ENCODE data around the gene TRABD. TPM values are rescaled to one million over a fixed set of nuclear protein-coding genes. Genes with fewer than 3 reads are reported as not detected.

Gene TRABD
- total RNA-seq, 2 experiments from 2014 or later, result 126 to 128 TPM

DNA sequence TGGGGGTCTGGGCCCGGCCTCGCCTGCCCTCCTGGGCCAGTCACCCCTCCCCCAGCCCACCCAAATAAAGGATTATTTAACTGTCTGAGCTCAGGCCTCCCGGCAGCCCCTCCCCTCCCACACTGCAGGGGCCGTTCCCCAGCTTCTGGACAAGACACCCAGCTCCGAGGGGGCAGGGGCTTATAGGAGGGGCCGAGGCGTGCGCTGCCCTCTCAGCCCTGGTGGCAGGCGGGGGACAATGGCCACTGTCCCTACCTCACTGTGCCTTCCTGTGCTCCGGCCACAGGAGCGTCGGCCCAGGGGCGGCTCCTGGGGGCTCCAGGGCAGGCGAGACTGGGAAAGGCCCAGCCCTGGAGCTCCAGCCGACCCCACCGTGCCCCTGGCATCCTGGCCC is 12.9 kb downstream of the TRABD start:
- peaks cover 23% of the 10 kb centered on the region for H3K79me2 ChIP-seq (ENCODE audit: insufficient read depth, low read depth, low read length)
- no peak overlapping the region for H3K27ac ChIP-seq (ENCODE audit: low read depth, low read length, poor library complexity, severe bottlenecking)
- intact Hi-C loops (cut with micrococcal nuclease; ENCODE audit: unreplicated experiment), result no loop called here
- H3K9me2 ChIP-seq (ENCODE audit: insufficient read depth, low read length), result no peaks in the 10 kb centered on the region
- H3K36me3 ChIP-seq (ENCODE audit: insufficient read depth, low read length), result peaks cover 57% of the 10 kb centered on the region
- POLR2A ChIA-PET, result no interaction called here
- 0 out of 2 replicates have a peak, but pooled peaks cover 8% of the 10 kb centered on the region for H4K20me1 ChIP-seq (ENCODE audit: insufficient read depth, low read length)
- no peak overlapping the region for H3K4me3 ChIP-seq (ENCODE audit: low read depth, low read length, poor library complexity, severe bottlenecking)
- CTCF ChIA-PET (ENCODE audit: unreplicated experiment), result no interaction called here
- no peak for DNase-seq (ENCODE audit: low spot score)
- H2AFZ ChIP-seq (ENCODE audit: low read length), result no peak overlapping the region
- no TSS peak for BruUV-seq (replicated peaks)
- H3K4me1 ChIP-seq (ENCODE audit: insufficient read depth, low read length, poor library complexity, severe bottlenecking), result peaks cover 26% of the 10 kb centered on the region
- H3K9me3 ChIP-seq (ENCODE audit: low read length), result peaks cover 8% of the 10 kb centered on the region; the same call in 1 of the 2 replicates
- no peak overlapping the region for H3K4me2 ChIP-seq (ENCODE audit: low read length)
- TF ChIP-seq, protein P1, sequence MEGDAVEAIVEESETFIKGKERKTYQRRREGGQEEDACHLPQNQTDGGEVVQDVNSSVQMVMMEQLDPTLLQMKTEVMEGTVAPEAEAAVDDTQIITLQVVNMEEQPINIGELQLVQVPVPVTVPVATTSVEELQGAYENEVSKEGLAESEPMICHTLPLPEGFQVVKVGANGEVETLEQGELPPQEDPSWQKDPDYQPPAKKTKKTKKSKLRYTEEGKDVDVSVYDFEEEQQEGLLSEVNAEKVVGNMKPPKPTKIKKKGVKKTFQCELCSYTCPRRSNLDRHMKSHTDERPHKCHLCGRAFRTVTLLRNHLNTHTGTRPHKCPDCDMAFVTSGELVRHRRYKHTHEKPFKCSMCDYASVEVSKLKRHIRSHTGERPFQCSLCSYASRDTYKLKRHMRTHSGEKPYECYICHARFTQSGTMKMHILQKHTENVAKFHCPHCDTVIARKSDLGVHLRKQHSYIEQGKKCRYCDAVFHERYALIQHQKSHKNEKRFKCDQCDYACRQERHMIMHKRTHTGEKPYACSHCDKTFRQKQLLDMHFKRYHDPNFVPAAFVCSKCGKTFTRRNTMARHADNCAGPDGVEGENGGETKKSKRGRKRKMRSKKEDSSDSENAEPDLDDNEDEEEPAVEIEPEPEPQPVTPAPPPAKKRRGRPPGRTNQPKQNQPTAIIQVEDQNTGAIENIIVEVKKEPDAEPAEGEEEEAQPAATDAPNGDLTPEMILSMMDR (conservative IDR thresholded peaks at IDR 0.05; ENCODE audit: low read length), result no peak
- no peak for TF ChIP-seq EZH2phosphoT487 (IDR thresholded peaks at IDR 0.05; ENCODE audit: borderline replicate concordance, low read depth, low read length)

DNA sequence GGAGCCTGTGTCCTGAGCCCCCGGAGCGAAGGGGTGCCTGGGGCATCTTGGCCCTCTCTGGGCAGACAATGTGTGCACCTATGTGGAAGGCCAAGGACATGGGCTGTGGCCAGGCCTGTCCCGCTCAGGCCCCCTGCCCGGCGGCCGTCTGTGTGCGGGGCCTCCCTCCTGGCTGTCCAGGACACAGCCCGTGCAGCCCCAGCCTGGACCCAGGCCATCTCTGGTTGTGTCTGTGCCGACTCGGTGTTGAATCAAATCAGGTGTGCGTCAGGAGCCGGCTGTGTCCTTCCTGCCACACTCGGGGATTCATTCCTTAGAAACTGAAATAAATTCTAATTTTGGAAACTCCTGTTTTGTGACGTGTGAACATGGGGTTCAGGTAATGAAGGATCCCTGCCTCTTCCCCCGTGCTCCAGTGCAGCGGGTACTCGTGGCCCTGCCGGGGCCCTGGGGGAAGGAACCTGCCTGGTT is 13.6 kb downstream of the TRABD start:
- Histone ChIP-seq H3K4me2 (ENCODE audit: low read length) (peak overlapping the region; percentile 92; the same call in 1 of the 2 replicates), H3K4me3 (ENCODE audit: low read depth, low read length, poor library complexity, severe bottlenecking) (no peak overlapping the region), H4K20me1 (ENCODE audit: insufficient read depth, low read length) (0 out of 2 replicates have a peak, but pooled peaks cover 8% of the 10 kb centered on the region), H3K9me2 (ENCODE audit: insufficient read depth, low read length) (no peaks in the 10 kb centered on the region), H2AFZ (ENCODE audit: low read length) (no peak overlapping the region), H3K79me2 (ENCODE audit: insufficient read depth, low read depth, low read length) (peaks cover 27% of the 10 kb centered on the region), H3K4me1 (ENCODE audit: insufficient read depth, low read length, poor library complexity, severe bottlenecking) (peaks cover 25% of the 10 kb centered on the region), H3K36me3 (ENCODE audit: insufficient read depth, low read length) (peaks cover 54% of the 10 kb centered on the region), H3K9me3 (ENCODE audit: low read length) (peaks cover 8% of the 10 kb centered on the region; the same call in 1 of the 2 replicates), H3K27ac (ENCODE audit: low read depth, low read length, poor library complexity, severe bottlenecking) (peak overlapping the region; percentile 34)
- TF ChIP-seq, protein P1 (conservative IDR thresholded peaks at IDR 0.05; ENCODE audit: low read length), result no peak
- TF ChIP-seq EZH2phosphoT487 (IDR thresholded peaks at IDR 0.05; ENCODE audit: borderline replicate concordance, low read depth, low read length), result no peak
- ChIA-PET POLR2A (no interaction called here), CTCF (ENCODE audit: unreplicated experiment) (no interaction called here)
- intact Hi-C loops (cut with micrococcal nuclease; ENCODE audit: unreplicated experiment), result no loop called here
- no peak for DNase-seq (ENCODE audit: low spot score)
- no TSS peak for BruUV-seq (replicated peaks)

DNA sequence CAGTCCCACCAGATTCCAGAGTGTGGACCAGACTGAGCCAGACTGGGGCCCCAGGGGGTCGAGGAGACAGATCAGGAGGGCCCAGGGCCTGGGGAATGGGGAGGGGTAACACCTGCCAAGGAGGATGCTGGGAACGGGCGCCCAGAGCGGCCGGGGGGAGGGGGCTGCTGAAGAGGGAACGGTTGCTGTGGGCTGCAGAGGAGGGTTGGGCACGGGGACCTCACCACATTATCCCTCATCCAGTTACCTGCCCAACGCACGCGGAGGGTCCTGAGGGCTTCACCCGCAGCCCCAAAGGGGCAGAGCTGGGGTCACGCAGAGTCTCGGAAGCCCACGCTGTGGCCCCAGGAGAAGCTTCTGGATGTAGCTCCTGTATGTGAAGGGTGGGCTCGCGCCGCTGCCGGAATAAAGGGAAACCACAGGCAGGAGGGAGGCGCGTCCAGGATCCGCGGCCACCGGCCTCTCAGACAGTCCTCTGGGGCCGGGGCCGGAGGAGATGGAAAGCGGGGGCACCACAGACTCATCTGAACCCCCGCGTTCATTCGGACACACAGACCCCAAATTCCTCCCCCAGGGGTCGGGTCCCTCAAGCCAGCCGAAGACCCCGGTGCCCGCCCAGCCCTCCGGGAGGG is 14.2 kb downstream of the TRABD start:
- BruUV-seq (replicated peaks), result no TSS peak
- Histone ChIP-seq H2AFZ (ENCODE audit: low read length) (no peak overlapping the region), H3K36me3 (ENCODE audit: insufficient read depth, low read length) (peaks cover 53% of the 10 kb centered on the region), H3K79me2 (ENCODE audit: insufficient read depth, low read depth, low read length) (peaks cover 32% of the 10 kb centered on the region), H4K20me1 (ENCODE audit: insufficient read depth, low read length) (0 out of 2 replicates have a peak, but pooled peaks cover 8% of the 10 kb centered on the region), H3K4me2 (ENCODE audit: low read length) (peak overlapping the region; percentile 92), H3K27ac (ENCODE audit: low read depth, low read length, poor library complexity, severe bottlenecking) (peak overlapping the region; percentile 34), H3K4me1 (ENCODE audit: insufficient read depth, low read length, poor library complexity, severe bottlenecking) (peaks cover 19% of the 10 kb centered on the region), H3K9me2 (ENCODE audit: insufficient read depth, low read length) (no peaks in the 10 kb centered on the region), H3K9me3 (ENCODE audit: low read length) (peaks cover 8% of the 10 kb centered on the region; the same call in 1 of the 2 replicates), H3K4me3 (ENCODE audit: low read depth, low read length, poor library complexity, severe bottlenecking) (peak overlapping the region; percentile 98)
- POLR2A ChIA-PET, result no interaction called here
- intact Hi-C loops (cut with micrococcal nuclease; ENCODE audit: unreplicated experiment), result loop anchor here (2.0 kb wide), 1 partner anchor 51 kb away; no protein-coding TSS in a partner anchor
- DNase-seq (ENCODE audit: low spot score), result peak; percentile 24
- CTCF ChIA-PET (ENCODE audit: unreplicated experiment), result no interaction called here
- TF ChIP-seq, protein P1 (conservative IDR thresholded peaks at IDR 0.05; ENCODE audit: low read length), result no peak
- TF ChIP-seq EZH2phosphoT487 (IDR thresholded peaks at IDR 0.05; ENCODE audit: borderline replicate concordance, low read depth, low read length), result no peak

Data from OCI-LY7 (cell line).